Measurements from ENCODE around the gene PCCA.

Gene PCCA

GRCh38 chr13:100461309-100462030 is 372.6 kb downstream of the PCCA start:
- peaks cover 3% of the 10 kb centered on the region for H3K4me1 ChIP-seq (ENCODE audit: control insufficient read depth, insufficient read depth, low read length)
- H3K4me3 ChIP-seq (ENCODE audit: low read length): no peak overlapping the region
- H3K27me3 ChIP-seq (ENCODE audit: control insufficient read depth, insufficient read depth, low read length): no peaks in the 10 kb centered on the region
- WGBS (ENCODE audit: insufficient coverage, insufficient read length): no CpG with 5 or more reads among the region's 5 CpGs
- no peak overlapping the region for H3K27ac ChIP-seq (ENCODE audit: low read length)
- H3K9me3 ChIP-seq (ENCODE audit: control insufficient read depth, insufficient read depth, low read length): no peaks in the 10 kb centered on the region
- H3K36me3 ChIP-seq (ENCODE audit: control insufficient read depth, insufficient read depth, low read length): no peaks in the 10 kb centered on the region
- DNase-seq (ENCODE audit: low read depth, low spot score): no peak

GRCh38 chr13:100464006-100464405 is 375.1 kb downstream of the PCCA start:
- Histone ChIP-seq H3K36me3 (ENCODE audit: control insufficient read depth, insufficient read depth, low read length) (no peaks in the 10 kb centered on the region), H3K4me3 (ENCODE audit: low read length) (no peak overlapping the region), H3K27me3 (ENCODE audit: control insufficient read depth, insufficient read depth, low read length) (no peaks in the 10 kb centered on the region), H3K9me3 (ENCODE audit: control insufficient read depth, insufficient read depth, low read length) (no peaks in the 10 kb centered on the region), H3K27ac (ENCODE audit: low read length) (no peak overlapping the region), H3K4me1 (ENCODE audit: control insufficient read depth, insufficient read depth, low read length) (peaks cover 3% of the 10 kb centered on the region)
- WGBS (ENCODE audit: insufficient coverage, insufficient read length): no CpG with 5 or more reads among the region's 4 CpGs
- no peak for DNase-seq (ENCODE audit: low read depth, low spot score)

GRCh38 chr13:100465558-100465957 is 376.7 kb downstream of the PCCA start:
- DNase-seq (ENCODE audit: low read depth, low spot score): no peak
- Histone ChIP-seq H3K9me3 (ENCODE audit: control insufficient read depth, insufficient read depth, low read length) (no peaks in the 10 kb centered on the region), H3K4me3 (ENCODE audit: low read length) (no peak overlapping the region), H3K36me3 (ENCODE audit: control insufficient read depth, insufficient read depth, low read length) (no peaks in the 10 kb centered on the region), H3K4me1 (ENCODE audit: control insufficient read depth, insufficient read depth, low read length) (peaks cover 3% of the 10 kb centered on the region), H3K27me3 (ENCODE audit: control insufficient read depth, insufficient read depth, low read length) (no peaks in the 10 kb centered on the region), H3K27ac (ENCODE audit: low read length) (no peak overlapping the region)
- WGBS (ENCODE audit: insufficient coverage, insufficient read length): no CpG with 5 or more reads among the region's 5 CpGs

- WGBS (ENCODE audit: insufficient coverage, insufficient read length): no CpG with 5 or more reads among the region's 5 CpGs
- no peak overlapping the region for H3K27ac ChIP-seq (ENCODE audit: low read length)
- no peaks in the 10 kb centered on the region for H3K36me3 ChIP-seq (ENCODE audit: control insufficient read depth, insufficient read depth, low read length)
- no peak for DNase-seq (ENCODE audit: low read depth, low spot score)
- H3K4me1 ChIP-seq (ENCODE audit: control insufficient read depth, insufficient read depth, low read length): 0 out of 2 replicates have a peak, but pooled peaks cover 3% of the 10 kb centered on the region
- H3K27me3 ChIP-seq (ENCODE audit: control insufficient read depth, insufficient read depth, low read length): no peaks in the 10 kb centered on the region
- no peak overlapping the region for H3K4me3 ChIP-seq (ENCODE audit: low read length)
- H3K9me3 ChIP-seq (ENCODE audit: control insufficient read depth, insufficient read depth, low read length): no peaks in the 10 kb centered on the region
Observed at GRCh38 chr13:100470866-100471505, 382.1 kb downstream of the PCCA start.

GRCh38 chr13:100473087-100473486 is 384.2 kb downstream of the PCCA start:
- H3K4me1 ChIP-seq (ENCODE audit: control insufficient read depth, insufficient read depth, low read length): 0 out of 2 replicates have a peak, but pooled peaks cover 3% of the 10 kb centered on the region
- WGBS (ENCODE audit: insufficient coverage, insufficient read length): no CpG with 5 or more reads among the region's 10 CpGs
- H3K36me3 ChIP-seq (ENCODE audit: control insufficient read depth, insufficient read depth, low read length): no peaks in the 10 kb centered on the region
- no peak for DNase-seq (ENCODE audit: low read depth, low spot score)
- no peak overlapping the region for H3K4me3 ChIP-seq (ENCODE audit: low read length)
- no peaks in the 10 kb centered on the region for H3K9me3 ChIP-seq (ENCODE audit: control insufficient read depth, insufficient read depth, low read length)
- no peak overlapping the region for H3K27ac ChIP-seq (ENCODE audit: low read length)
- H3K27me3 ChIP-seq (ENCODE audit: control insufficient read depth, insufficient read depth, low read length): no peaks in the 10 kb centered on the region

GRCh38 chr13:100473501-100474044 is 384.7 kb downstream of the PCCA start:
- H3K9me3 ChIP-seq (ENCODE audit: control insufficient read depth, insufficient read depth, low read length): no peaks in the 10 kb centered on the region
- 0 out of 2 replicates have a peak, but pooled peaks cover 5% of the 10 kb centered on the region for H3K4me1 ChIP-seq (ENCODE audit: control insufficient read depth, insufficient read depth, low read length)
- H3K36me3 ChIP-seq (ENCODE audit: control insufficient read depth, insufficient read depth, low read length): no peaks in the 10 kb centered on the region
- no peaks in the 10 kb centered on the region for H3K27me3 ChIP-seq (ENCODE audit: control insufficient read depth, insufficient read depth, low read length)
- no peak overlapping the region for H3K4me3 ChIP-seq (ENCODE audit: low read length)
- WGBS (ENCODE audit: insufficient coverage, insufficient read length): no CpG with 5 or more reads among the region's 8 CpGs
- H3K27ac ChIP-seq (ENCODE audit: low read length): no peak overlapping the region
- no peak for DNase-seq (ENCODE audit: low read depth, low spot score)

GRCh38 chr13:100476963-100477362 is 388.1 kb downstream of the PCCA start:
- Histone ChIP-seq H3K9me3 (ENCODE audit: control insufficient read depth, insufficient read depth, low read length) (no peaks in the 10 kb centered on the region), H3K27me3 (ENCODE audit: control insufficient read depth, insufficient read depth, low read length) (no peaks in the 10 kb centered on the region), H3K4me1 (ENCODE audit: control insufficient read depth, insufficient read depth, low read length) (0 out of 2 replicates have a peak, but pooled peaks cover 4% of the 10 kb centered on the region), H3K4me3 (ENCODE audit: low read length) (no peak overlapping the region), H3K36me3 (ENCODE audit: control insufficient read depth, insufficient read depth, low read length) (no peaks in the 10 kb centered on the region), H3K27ac (ENCODE audit: low read length) (no peak overlapping the region)
- no peak for DNase-seq (ENCODE audit: low read depth, low spot score)
- WGBS (ENCODE audit: insufficient coverage, insufficient read length): no CpG with 5 or more reads among the region's 5 CpGs

GRCh38 chr13:100478107-100478809 is 389.4 kb downstream of the PCCA start:
- Histone ChIP-seq H3K27ac (ENCODE audit: low read length) (no peak overlapping the region), H3K36me3 (ENCODE audit: control insufficient read depth, insufficient read depth, low read length) (no peaks in the 10 kb centered on the region), H3K27me3 (ENCODE audit: control insufficient read depth, insufficient read depth, low read length) (no peaks in the 10 kb centered on the region), H3K4me1 (ENCODE audit: control insufficient read depth, insufficient read depth, low read length) (0 out of 2 replicates have a peak, but pooled peaks cover 3% of the 10 kb centered on the region), H3K4me3 (ENCODE audit: low read length) (no peak overlapping the region), H3K9me3 (ENCODE audit: control insufficient read depth, insufficient read depth, low read length) (no peaks in the 10 kb centered on the region)
- no CpG with 5 or more reads among the region's 12 CpGs for WGBS (ENCODE audit: insufficient coverage, insufficient read length)
- no peak for DNase-seq (ENCODE audit: low read depth, low spot score)

- Histone ChIP-seq H3K36me3 (ENCODE audit: control insufficient read depth, insufficient read depth, low read length) (no peaks in the 10 kb centered on the region), H3K27ac (ENCODE audit: low read length) (no peak overlapping the region), H3K27me3 (ENCODE audit: control insufficient read depth, insufficient read depth, low read length) (no peaks in the 10 kb centered on the region), H3K9me3 (ENCODE audit: control insufficient read depth, insufficient read depth, low read length) (no peaks in the 10 kb centered on the region), H3K4me1 (ENCODE audit: control insufficient read depth, insufficient read depth, low read length) (0 out of 2 replicates have a peak, but pooled peaks cover 3% of the 10 kb centered on the region), H3K4me3 (ENCODE audit: low read length) (no peak overlapping the region)
- WGBS (ENCODE audit: insufficient coverage, insufficient read length): no CpG with 5 or more reads among the region's 9 CpGs
- no peak for DNase-seq (ENCODE audit: low read depth, low spot score)
Observed at GRCh38 chr13:100480676-100481075, 391.8 kb downstream of the PCCA start.

GRCh38 chr13:100483139-100483538 is 394.2 kb downstream of the PCCA start:
- Histone ChIP-seq H3K4me3 (ENCODE audit: low read length) (no peak overlapping the region), H3K4me1 (ENCODE audit: control insufficient read depth, insufficient read depth, low read length) (0 out of 2 replicates have a peak, but pooled peaks cover 4% of the 10 kb centered on the region), H3K36me3 (ENCODE audit: control insufficient read depth, insufficient read depth, low read length) (no peaks in the 10 kb centered on the region), H3K9me3 (ENCODE audit: control insufficient read depth, insufficient read depth, low read length) (no peaks in the 10 kb centered on the region), H3K27ac (ENCODE audit: low read length) (no peak overlapping the region), H3K27me3 (ENCODE audit: control insufficient read depth, insufficient read depth, low read length) (no peaks in the 10 kb centered on the region)
- DNase-seq (ENCODE audit: low read depth, low spot score): no peak
- WGBS (ENCODE audit: insufficient coverage, insufficient read length): no CpG with 5 or more reads among the region's 6 CpGs
